ENCODE data around the gene SHISAL1. TPM values are rescaled to one million over a fixed set of nuclear protein-coding genes. Genes with fewer than 3 reads are reported as not detected.

SHISAL1 gene
- total RNA-seq, 3 donors from 2014 or later = 0.32 to 1.2 (median 0.33) TPM

DNA sequence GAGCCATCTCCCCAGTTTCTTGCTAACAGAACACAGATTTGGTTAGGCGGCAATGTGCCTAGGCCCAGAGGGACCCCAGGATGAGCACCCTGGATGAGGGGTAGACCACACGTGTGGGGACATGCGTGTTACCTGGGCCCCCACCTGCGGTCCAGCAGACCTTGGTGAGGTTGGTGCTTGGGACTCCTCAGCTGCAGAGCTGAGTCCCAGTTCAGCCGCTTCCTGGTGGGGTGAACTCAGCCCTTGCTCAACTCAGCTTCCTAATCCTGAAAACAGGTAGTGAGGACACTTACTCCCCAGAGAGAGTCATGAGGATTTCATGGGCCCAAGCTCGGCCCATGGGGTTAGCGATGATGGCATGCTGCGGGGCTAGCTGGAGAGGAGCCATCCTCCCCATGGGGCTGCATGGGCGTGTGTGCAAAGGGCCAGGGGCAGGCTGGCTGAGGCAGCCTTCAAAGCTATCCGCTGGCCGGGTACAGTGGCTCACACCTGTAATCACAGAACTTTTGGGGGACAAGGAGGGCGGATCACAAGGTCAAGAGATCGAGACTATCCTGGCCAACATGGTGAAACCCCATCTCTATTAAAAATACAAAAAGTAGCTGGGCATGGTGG is 46.9 kb upstream of the SHISAL1 start:
- Histone ChIP-seq H3K4me3 (no peak overlapping the region), H3K36me3 (no peaks in the 10 kb centered on the region), H3K9me3 (no peaks in the 10 kb centered on the region), H3K27ac (no peak overlapping the region), H3K4me1 (peaks cover 12 to 15% of the 10 kb centered on the region in 2 donors), H3K27me3 (peaks cover 0 to 9% of the 10 kb centered on the region in 2 donors)
- DNase-seq (ENCODE audit: low spot score in 2 of 2) = no peak
- TF ChIP-seq, protein P1, sequence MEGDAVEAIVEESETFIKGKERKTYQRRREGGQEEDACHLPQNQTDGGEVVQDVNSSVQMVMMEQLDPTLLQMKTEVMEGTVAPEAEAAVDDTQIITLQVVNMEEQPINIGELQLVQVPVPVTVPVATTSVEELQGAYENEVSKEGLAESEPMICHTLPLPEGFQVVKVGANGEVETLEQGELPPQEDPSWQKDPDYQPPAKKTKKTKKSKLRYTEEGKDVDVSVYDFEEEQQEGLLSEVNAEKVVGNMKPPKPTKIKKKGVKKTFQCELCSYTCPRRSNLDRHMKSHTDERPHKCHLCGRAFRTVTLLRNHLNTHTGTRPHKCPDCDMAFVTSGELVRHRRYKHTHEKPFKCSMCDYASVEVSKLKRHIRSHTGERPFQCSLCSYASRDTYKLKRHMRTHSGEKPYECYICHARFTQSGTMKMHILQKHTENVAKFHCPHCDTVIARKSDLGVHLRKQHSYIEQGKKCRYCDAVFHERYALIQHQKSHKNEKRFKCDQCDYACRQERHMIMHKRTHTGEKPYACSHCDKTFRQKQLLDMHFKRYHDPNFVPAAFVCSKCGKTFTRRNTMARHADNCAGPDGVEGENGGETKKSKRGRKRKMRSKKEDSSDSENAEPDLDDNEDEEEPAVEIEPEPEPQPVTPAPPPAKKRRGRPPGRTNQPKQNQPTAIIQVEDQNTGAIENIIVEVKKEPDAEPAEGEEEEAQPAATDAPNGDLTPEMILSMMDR (IDR thresholded peaks at IDR 0.05) = no peak
- TF ChIP-seq POLR2AphosphoS5 (IDR thresholded peaks at IDR 0.05) = no peak
- TF ChIP-seq POLR2A (IDR thresholded peaks at IDR 0.05) = no peak
- intact Hi-C loops (cut with DNase I; ENCODE audit: low total_unique reads) = loop anchor here (10.0 kb wide), 1 partner anchor 1205 kb away; the partner anchor contains the start of gene TSPO

DNA sequence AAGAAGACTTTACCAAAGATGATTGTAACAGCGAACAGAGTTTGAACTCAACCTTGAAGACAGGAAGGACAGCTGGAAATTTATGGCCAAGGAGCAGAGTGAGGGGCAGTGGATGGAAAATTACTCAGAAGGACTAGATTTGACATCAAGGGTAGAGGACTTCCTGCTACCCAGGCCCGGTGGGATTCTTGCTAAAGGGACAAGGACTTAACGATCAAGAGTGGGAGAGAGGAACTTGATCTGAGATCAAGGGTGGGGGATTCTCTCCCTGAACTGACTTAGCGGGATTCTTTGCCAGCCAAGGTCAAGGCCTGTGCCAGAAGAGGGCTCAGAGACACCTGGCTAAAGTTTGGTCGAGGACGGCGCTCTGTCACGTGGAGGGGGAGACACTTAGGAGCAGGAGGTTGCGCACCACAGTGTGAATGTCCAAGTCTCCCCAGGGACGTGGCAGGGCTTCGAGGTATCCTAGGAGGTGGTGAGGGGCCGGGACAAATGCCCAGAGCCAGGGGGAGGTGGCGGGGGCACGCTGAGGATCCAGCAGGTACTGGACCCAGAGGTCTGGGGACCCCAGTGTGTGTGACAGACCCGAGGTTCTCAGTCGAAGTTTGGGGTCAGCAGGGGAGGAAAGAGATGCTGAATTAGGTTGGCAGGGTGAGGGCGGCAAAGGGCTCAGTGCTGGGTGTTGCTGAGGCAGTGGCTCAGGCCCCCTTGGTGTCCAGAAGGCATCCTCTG is 46.1 kb upstream of the SHISAL1 start:
- Histone ChIP-seq H3K36me3 (no peaks in the 10 kb centered on the region), H3K4me3 (no peak overlapping the region), H3K9me3 (no peaks in the 10 kb centered on the region), H3K27me3 (peaks cover 0 to 9% of the 10 kb centered on the region in 2 donors), H3K27ac (no peak overlapping the region), H3K4me1 (peaks cover 8 to 15% of the 10 kb centered on the region in 2 donors)
- no peak for DNase-seq (ENCODE audit: low spot score in 2 of 2)
- intact Hi-C loops (cut with DNase I; ENCODE audit: low total_unique reads) = no loop called here
- TF ChIP-seq POLR2AphosphoS5 (IDR thresholded peaks at IDR 0.05) = no peak
- TF ChIP-seq POLR2A (IDR thresholded peaks at IDR 0.05) = no peak
- TF ChIP-seq, protein P1 (IDR thresholded peaks at IDR 0.05) = no peak

DNA sequence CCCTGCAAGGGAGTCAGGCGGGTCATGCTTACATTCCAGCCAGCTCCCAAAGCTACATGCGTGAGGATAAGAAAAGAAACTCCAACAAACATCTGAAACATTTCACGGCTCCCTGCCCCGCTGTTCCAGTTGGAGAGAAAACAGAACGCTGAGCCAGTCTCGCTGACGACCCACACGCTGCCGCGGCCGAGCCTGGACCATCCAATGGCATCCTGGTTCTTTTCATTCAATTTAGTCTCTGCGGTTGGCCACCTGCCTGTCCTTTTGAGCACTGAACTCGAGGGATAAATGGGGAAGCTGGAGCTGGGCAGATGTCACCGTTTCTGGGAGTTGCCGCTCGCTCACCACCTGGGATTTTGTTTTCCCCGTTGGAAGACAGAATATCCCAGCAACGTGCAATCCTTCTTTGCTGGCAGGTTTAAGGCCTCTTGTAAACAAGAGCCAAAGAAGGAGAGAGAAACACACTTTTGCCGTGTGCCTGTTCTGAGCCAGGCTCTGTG is 45.3 kb upstream of the SHISAL1 start:
- no peak overlapping the region for H3K4me3 ChIP-seq
- intact Hi-C loops (cut with DNase I; ENCODE audit: low total_unique reads) = no loop called here
- H3K4me1 ChIP-seq = peaks cover 0 to 10% of the 10 kb centered on the region in 2 donors
- no peak for DNase-seq (ENCODE audit: low spot score in 2 of 2)
- H3K36me3 ChIP-seq = no peaks in the 10 kb centered on the region
- TF ChIP-seq, protein P1 (IDR thresholded peaks at IDR 0.05) = no peak
- no peak for TF ChIP-seq POLR2AphosphoS5 (IDR thresholded peaks at IDR 0.05)
- H3K27ac ChIP-seq = peak overlapping the region in 1 of 2 donors; percentile 7
- peaks cover 0 to 15% of the 10 kb centered on the region in 2 donors for H3K27me3 ChIP-seq
- no peaks in the 10 kb centered on the region for H3K9me3 ChIP-seq

DNA sequence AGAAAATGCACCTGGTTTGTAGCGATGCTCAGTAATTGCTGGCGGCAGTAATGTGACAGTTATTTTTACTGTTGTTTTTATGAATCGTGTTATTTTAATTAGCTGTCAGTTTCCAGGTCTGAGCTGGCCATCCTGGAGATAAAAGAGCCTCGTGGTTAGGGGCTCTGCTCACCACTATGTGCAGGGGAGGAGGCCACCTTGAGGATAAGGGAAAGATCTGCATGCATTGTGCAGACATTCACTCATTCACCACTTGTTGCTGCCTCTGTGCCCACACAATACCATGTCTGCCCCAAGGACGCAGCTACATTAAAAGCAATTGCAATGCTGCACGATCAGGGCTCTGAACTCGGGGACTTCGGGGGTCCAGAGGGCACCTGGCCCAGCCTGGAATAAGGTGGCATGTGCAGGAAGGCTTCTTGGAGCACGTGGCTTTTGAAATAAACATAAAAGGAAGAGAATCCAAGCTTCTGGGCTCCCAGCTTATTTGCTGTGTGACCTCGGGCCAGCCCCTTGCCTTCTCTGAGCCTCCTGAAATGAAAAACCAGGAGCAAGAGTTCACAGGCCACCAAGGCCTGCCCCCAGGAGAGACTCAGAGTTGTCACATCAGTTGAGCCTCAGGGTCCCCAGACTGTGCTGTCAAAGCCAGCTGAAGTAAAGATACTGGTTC is 44.7 kb upstream of the SHISAL1 start:
- no peak for DNase-seq (ENCODE audit: low spot score in 2 of 2)
- H3K27ac ChIP-seq = no peak overlapping the region
- H3K4me1 ChIP-seq = peaks cover 0 to 10% of the 10 kb centered on the region in 2 donors
- no peaks in the 10 kb centered on the region for H3K9me3 ChIP-seq
- TF ChIP-seq POLR2AphosphoS5 (IDR thresholded peaks at IDR 0.05) (no peak), POLR2A (IDR thresholded peaks at IDR 0.05) (no peak)
- TF ChIP-seq, protein P1 (IDR thresholded peaks at IDR 0.05) = no peak
- no peak overlapping the region for H3K4me3 ChIP-seq
- no peaks in the 10 kb centered on the region for H3K36me3 ChIP-seq
- H3K27me3 ChIP-seq = peaks cover 0 to 20% of the 10 kb centered on the region in 2 donors
- intact Hi-C loops (cut with DNase I; ENCODE audit: low total_unique reads) = no loop called here
